SJSA1 (cell line): ENCODE results near the gene DPF3. TPM values are rescaled to one million over a fixed set of nuclear protein-coding genes. Genes with fewer than 3 reads are reported as not detected.

Experiments
- DNase-seq, 2 experiments: peaks; one replicate each; pipeline ENCODE4 v3.0.0-alpha.2; 2015 to 2020; ENCODE audit warnings: low spot score in 2 of 2, low read depth in 1 of 2
- H3K27ac ChIP-seq: fragments of 250-450 bp; sonication (Bioruptor Pico); 2 replicates; pipeline ENCODE4 v1.5.1; 2020; ENCODE audit warnings: mild to moderate bottlenecking, moderate library complexity
- H3K27me3 ChIP-seq: fragments of 250-450 bp; sonication (Bioruptor Pico); replicated peaks from 2 replicates; pipeline ENCODE4 v1.5.1; 2020; ENCODE audit warnings: mild to moderate bottlenecking, moderate library complexity
- H3K36me3 ChIP-seq: fragments of 250-450 bp; sonication (Bioruptor Pico); 2 replicates; pipeline ENCODE4 v1.5.1; 2020; ENCODE audit warnings: mild to moderate bottlenecking
- H3K4me1 ChIP-seq: fragments of 250-450 bp; sonication (Bioruptor Pico); replicated peaks from 2 replicates; pipeline ENCODE4 v1.6.1; 2021; ENCODE audit warnings: mild to moderate bottlenecking
- H3K4me3 ChIP-seq: fragments of 250-450 bp; sonication (Bioruptor Pico); 2 replicates; pipeline ENCODE4 v1.5.1; 2020; ENCODE audit warnings: mild to moderate bottlenecking
- H3K9me3 ChIP-seq: fragments of 250-450 bp; sonication (Bioruptor Pico); replicated peaks from 2 replicates; pipeline ENCODE4 v1.5.1; 2020; ENCODE audit warnings: mild to moderate bottlenecking
- total RNA-seq: library from RNA; depleted of rRNA; stranded (reverse); fragments of >200 nt; shearing (Covaris generic); gene quantifications from 2 replicates; pipeline ENCODE4 v1.2.3, GENCODE V29; 2014; rRNA removed

The DPF3 gene
- 0.53 and 2.1 TPM in 2 replicates for total RNA-seq

- H3K36me3 ChIP-seq, result no peaks in the 10 kb centered on the region
- H3K27me3 ChIP-seq, result peaks cover 19% of the 10 kb centered on the region
- H3K9me3 ChIP-seq, result no peaks in the 10 kb centered on the region
- H3K27ac ChIP-seq, result no peak within 1 kb of the TSS
- DNase-seq, result peak; percentile 88 to 95
- peak within 1 kb of the TSS; percentile 62 for H3K4me3 ChIP-seq
- peaks cover 28% of the 10 kb centered on the region for H3K4me1 ChIP-seq
Measured at GRCh38 chr14:72893636-72894322, at the start of gene DPF3. Gene DPF3, minus strand, starts transcription at chr14:72894101. Its CDS starts 13 bp downstream, at chr14:72894088.

- Histone ChIP-seq H3K4me3 (no peak overlapping the region), H3K27ac (no peak overlapping the region), H3K9me3 (no peaks in the 10 kb centered on the region), H3K36me3 (peaks cover 63% of the 10 kb centered on the region), H3K27me3 (no peaks in the 10 kb centered on the region), H3K4me1 (peaks cover 4% of the 10 kb centered on the region; the same call in 1 of the 2 replicates)
- no peak for DNase-seq
Measured at GRCh38 chr14:72942934-72943333, 49.0 kb upstream of the DPF3 start.

DNA sequence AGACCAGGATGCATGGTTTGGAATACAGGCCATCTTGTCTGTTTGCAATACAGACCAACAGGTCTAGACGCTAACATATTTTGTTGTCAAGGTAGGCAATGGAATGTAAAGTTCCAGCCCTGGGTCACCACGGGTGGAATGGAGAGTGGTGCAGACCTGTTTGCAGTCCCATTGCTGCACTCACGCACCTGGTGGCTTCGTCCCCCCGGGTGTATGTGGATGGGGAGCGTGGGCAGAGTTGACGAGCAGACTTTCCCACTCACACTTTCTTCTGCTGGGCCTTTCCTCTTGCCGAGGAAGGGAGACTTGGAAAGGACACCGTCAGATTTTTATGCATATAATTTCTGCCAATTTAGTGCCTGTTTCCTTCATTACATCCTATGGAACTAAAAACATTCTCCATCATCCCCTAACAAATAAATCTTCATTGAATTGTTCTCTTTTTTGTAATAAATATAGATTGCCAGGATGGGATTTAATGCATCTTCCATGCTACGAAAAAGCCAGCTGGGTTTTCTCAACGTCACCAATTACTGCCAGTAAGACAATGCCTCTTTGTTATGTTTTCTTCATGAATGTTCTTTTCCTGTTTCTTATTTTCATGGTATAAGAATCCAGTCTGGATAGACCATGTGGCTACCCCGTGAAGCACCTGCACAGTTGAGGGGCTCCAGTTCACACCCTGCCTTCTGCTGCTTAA lies 47.5 kb upstream of the DPF3 start:
- Histone ChIP-seq H3K36me3 (peaks cover 52% of the 10 kb centered on the region), H3K9me3 (no peaks in the 10 kb centered on the region), H3K4me1 (no peaks in the 10 kb centered on the region; the same call in 1 of the 2 replicates), H3K4me3 (no peak overlapping the region), H3K27ac (no peak overlapping the region), H3K27me3 (no peaks in the 10 kb centered on the region)
- DNase-seq, result no peak

DNA sequence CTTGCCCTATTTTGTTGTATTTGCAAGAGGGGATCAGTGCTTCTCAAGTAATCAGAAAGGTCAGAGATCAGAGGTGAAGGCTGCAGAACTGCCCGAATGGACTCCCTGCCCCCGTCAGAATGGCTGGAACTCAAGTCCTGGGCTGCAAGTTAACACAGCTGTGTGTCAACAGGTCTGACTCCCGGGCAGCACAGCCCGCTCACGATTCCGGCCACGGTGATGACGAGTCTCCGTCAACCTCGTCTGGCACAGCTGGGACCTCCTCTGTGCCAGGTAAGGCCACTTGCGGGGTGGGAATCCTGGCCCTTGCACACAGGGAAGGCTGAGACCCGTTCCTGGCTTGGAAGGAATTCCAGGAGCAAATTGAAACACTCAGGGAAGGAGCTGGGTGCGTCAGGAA lies 45.7 kb upstream of the DPF3 start:
- Histone ChIP-seq H3K27ac (no peak overlapping the region), H3K4me3 (no peak overlapping the region), H3K27me3 (no peaks in the 10 kb centered on the region), H3K9me3 (no peaks in the 10 kb centered on the region), H3K36me3 (peaks cover 47% of the 10 kb centered on the region), H3K4me1 (no peaks in the 10 kb centered on the region)
- DNase-seq, result no peak

- Histone ChIP-seq H3K27me3 (no peaks in the 10 kb centered on the region), H3K4me1 (no peaks in the 10 kb centered on the region), H3K36me3 (peaks cover 1% of the 10 kb centered on the region), H3K9me3 (no peaks in the 10 kb centered on the region), H3K4me3 (no peak overlapping the region), H3K27ac (no peak overlapping the region)
- DNase-seq, result no peak
Measured at GRCh38 chr14:72932893-72933292, 39.0 kb upstream of the DPF3 start.

DNA sequence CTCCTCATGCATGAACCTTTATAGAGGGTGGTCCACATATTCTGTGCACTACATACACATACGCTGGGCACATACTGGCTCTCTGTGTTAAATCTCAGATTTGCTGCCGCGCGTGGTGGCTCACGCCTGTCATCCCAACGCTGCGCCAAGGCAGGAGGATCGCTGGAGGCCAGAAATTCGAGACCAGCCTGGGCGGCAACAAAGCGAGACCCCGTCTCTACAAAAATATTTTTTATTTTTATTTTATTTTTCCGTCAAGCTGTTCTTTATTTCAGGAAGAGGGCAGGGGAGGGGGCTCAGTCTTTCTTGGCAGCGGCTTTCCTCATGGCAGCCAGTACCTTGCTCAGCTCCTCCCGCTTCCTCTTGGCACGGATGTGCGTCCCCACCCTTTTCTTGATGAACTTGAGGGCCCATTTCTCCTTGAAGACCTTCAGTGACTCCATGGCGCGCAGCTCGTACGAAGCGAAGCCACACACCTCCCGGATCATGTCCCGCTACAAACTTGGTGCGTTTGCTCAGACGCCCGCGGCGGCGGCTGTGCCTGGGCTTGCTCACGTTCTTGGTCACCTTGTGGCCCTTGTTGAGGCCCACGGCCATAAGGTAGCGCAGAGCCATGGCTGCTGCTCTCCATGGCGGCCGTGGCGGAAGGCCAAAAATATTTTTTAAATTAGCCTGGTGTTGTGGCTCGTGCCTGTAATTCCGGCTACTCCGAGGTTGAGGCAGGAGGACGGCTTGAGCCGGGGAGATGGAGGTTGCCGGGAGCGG lies 35.6 kb upstream of the DPF3 start:
- H3K27me3 ChIP-seq, result no peaks in the 10 kb centered on the region
- peaks cover 6% of the 10 kb centered on the region for H3K36me3 ChIP-seq
- no peak overlapping the region for H3K4me3 ChIP-seq
- H3K9me3 ChIP-seq, result no peaks in the 10 kb centered on the region
- H3K27ac ChIP-seq, result no peak overlapping the region
- peaks cover 10% of the 10 kb centered on the region for H3K4me1 ChIP-seq
- DNase-seq, result no peak

GRCh38 chr14:72928872-72929271 lies 35.0 kb upstream of the DPF3 start:
- Histone ChIP-seq H3K36me3 (peaks cover 6% of the 10 kb centered on the region), H3K4me1 (peaks cover 10% of the 10 kb centered on the region), H3K4me3 (no peak overlapping the region), H3K9me3 (no peaks in the 10 kb centered on the region), H3K27me3 (no peaks in the 10 kb centered on the region), H3K27ac (no peak overlapping the region)
- DNase-seq, result no peak

DNA sequence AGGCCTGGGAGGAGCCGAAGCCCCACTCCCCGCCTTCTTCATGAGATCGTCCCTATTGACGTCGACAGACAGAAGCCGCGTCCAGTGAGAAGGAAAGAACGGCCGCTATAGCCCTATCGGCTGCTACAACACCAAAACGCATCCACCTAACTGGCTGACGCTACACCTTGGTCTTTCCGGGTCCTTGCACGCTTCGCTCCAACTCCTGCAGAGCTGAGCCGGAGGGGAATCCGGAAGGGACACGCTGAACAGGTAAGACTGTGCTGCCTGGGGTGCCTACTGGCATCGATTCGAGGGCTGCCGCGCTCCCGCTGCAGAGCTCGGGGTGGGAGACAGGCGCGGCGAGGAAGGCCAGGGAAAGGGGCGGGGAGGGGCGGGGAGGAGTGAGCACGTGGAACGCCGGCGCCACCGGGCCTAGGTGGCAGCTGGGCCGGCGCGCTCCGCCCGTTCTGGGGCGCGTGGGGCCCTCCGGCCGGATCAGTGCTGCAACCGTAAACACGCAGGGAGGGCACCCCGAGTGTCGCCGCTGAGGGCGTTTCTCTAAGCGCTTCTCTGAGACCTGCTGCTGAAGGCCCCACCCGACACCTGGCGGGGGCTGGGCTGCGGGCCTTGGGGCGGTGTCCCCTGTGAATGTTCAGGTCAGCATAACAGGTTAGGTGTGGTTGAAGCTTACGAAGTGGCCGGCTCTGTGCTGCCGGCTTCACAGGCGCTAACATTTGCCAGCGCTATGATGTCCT lies 32.6 kb upstream of the DPF3 start, which contains the start of gene DCAF4:
Gene DCAF4, plus strand, starts transcription at position 173 of the 737 bp plus-strand sequence. CDS start 11,515 bp downstream, outside the sequence.
- no peaks in the 10 kb centered on the region for H3K27me3 ChIP-seq
- H3K4me3 ChIP-seq, result peak within 1 kb of the TSS; percentile 82
- no peaks in the 10 kb centered on the region for H3K9me3 ChIP-seq
- H3K36me3 ChIP-seq, result peaks cover 6% of the 10 kb centered on the region
- DNase-seq, result peak; percentile 90 to 97
- peaks cover 16% of the 10 kb centered on the region for H3K4me1 ChIP-seq
- H3K27ac ChIP-seq, result peak within 1 kb of the TSS; percentile 79

GRCh38 chr14:72925815-72926291 lies 32.0 kb upstream of the DPF3 start:
- Histone ChIP-seq H3K4me1 (peaks cover 22% of the 10 kb centered on the region), H3K27ac (no peak overlapping the region), H3K4me3 (peak overlapping the region; percentile 82)

DNA sequence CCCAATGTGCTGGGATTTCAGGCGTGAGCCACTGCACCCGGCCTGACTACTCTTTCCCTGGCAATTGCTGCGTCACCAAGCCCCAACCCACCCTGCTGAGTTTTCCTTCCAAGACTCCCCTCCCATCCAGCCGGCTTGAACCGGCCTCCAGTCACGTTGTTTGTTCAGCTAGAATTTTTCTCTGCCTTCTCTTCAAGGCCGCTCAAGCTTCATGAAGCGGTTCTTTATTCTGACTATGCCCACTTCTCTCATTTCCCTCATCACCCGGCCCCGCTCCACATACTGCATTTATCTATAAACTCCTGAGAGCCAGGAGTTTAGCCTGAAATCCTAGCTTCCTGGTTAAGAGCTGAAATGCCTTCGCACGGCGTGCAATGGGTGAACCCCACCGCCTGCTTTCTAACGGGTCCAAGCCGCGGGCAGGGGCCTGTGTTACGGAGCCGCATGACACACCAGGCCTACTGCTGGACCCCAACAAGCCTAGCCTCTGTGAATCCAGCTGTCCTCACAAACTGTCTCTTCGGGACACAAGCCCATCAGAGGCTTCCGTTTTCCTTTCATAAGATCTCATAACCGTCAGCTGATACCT lies 31.4 kb upstream of the DPF3 start:
- Histone ChIP-seq H3K4me1 (peaks cover 23% of the 10 kb centered on the region), H3K4me3 (no peak overlapping the region; the same call in 1 of the 2 replicates), H3K9me3 (no peaks in the 10 kb centered on the region), H3K27me3 (no peaks in the 10 kb centered on the region), H3K36me3 (peaks cover 6% of the 10 kb centered on the region), H3K27ac (no peak overlapping the region)
- DNase-seq, result no peak

More at GRCh38 chr14:72925815-72926291, 32.0 kb upstream of the DPF3 start:
- Histone ChIP-seq H3K9me3 (no peaks in the 10 kb centered on the region), H3K36me3 (peaks cover 6% of the 10 kb centered on the region), H3K27me3 (no peaks in the 10 kb centered on the region)
- no peak for DNase-seq

- H3K9me3 ChIP-seq, result no peaks in the 10 kb centered on the region
- peaks cover 6% of the 10 kb centered on the region for H3K36me3 ChIP-seq
- no peak for DNase-seq
- H3K27me3 ChIP-seq, result no peaks in the 10 kb centered on the region
- peaks cover 23% of the 10 kb centered on the region for H3K4me1 ChIP-seq
- no peak overlapping the region for H3K4me3 ChIP-seq
- no peak overlapping the region for H3K27ac ChIP-seq
Measured at GRCh38 chr14:72924337-72924736, 30.4 kb upstream of the DPF3 start.

DNA sequence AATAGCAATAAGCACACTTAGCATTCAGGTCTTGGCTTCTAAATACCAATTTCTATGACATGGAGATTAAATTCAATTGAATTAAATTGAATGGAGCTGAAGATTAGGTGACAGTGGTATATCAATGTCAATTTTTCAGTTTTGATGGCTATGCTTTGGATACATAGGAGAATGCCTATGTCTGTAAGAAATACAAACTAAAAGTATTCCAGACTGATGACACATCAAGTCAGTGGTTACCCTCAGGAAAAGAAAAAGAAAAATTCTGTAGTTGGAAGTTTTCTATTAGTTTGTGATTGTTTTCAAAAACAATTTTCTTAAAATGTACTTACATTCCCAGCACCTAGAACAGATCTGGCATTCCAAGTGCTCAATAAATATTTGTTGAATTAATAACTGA lies 27.5 kb upstream of the DPF3 start:
- H3K36me3 ChIP-seq, result peaks cover 2% of the 10 kb centered on the region
- H3K4me1 ChIP-seq, result peaks cover 21% of the 10 kb centered on the region
- H3K4me3 ChIP-seq, result no peak overlapping the region
- no peak overlapping the region for H3K27ac ChIP-seq
- H3K27me3 ChIP-seq, result no peaks in the 10 kb centered on the region
- peak in 1 of 2 experiments; percentile 15 for DNase-seq
- no peaks in the 10 kb centered on the region for H3K9me3 ChIP-seq

DNA sequence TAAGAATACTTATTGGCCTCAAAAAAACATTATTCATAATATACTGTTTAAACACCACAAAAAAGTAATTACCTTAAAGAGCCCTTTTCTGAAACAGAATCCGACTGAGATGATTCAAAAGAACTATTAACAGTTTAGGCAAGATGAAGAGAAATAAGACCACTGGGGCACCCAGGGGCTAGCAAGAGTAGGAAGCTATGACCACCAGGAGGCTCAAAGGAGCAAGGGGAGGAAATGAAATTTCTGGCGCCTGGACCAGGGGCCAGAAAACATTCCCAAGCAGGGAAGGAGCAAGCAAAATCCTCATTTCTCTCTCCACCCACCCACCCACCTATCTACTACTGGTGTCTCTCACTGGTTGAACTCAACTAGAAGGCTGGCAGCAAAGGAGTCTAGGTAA lies 26.1 kb upstream of the DPF3 start:
- no peak for DNase-seq
- Histone ChIP-seq H3K4me1 (peaks cover 23% of the 10 kb centered on the region), H3K36me3 (no peaks in the 10 kb centered on the region), H3K27ac (no peak overlapping the region), H3K9me3 (no peaks in the 10 kb centered on the region), H3K4me3 (no peak overlapping the region), H3K27me3 (no peaks in the 10 kb centered on the region)
